ENCODE measurements around the gene PROSER2.

The PROSER2 gene, protein sequence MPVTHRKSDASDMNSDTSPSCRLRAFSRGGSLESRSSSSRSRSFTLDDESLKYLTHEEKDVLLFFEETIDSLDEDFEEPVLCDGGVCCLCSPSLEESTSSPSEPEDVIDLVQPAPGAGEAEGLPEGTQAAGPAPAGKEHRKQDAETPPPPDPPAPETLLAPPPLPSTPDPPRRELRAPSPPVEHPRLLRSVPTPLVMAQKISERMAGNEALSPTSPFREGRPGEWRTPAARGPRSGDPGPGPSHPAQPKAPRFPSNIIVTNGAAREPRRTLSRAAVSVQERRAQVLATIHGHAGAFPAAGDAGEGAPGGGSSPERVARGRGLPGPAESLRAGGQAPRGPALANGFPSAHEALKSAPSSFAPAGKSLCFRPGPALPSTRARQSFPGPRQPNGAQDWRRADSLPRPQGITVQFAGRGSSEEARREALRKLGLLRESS
- 0 to 0.72 (median 0.22) reads per million in 4 experiments for total RNA-seq

DNA sequence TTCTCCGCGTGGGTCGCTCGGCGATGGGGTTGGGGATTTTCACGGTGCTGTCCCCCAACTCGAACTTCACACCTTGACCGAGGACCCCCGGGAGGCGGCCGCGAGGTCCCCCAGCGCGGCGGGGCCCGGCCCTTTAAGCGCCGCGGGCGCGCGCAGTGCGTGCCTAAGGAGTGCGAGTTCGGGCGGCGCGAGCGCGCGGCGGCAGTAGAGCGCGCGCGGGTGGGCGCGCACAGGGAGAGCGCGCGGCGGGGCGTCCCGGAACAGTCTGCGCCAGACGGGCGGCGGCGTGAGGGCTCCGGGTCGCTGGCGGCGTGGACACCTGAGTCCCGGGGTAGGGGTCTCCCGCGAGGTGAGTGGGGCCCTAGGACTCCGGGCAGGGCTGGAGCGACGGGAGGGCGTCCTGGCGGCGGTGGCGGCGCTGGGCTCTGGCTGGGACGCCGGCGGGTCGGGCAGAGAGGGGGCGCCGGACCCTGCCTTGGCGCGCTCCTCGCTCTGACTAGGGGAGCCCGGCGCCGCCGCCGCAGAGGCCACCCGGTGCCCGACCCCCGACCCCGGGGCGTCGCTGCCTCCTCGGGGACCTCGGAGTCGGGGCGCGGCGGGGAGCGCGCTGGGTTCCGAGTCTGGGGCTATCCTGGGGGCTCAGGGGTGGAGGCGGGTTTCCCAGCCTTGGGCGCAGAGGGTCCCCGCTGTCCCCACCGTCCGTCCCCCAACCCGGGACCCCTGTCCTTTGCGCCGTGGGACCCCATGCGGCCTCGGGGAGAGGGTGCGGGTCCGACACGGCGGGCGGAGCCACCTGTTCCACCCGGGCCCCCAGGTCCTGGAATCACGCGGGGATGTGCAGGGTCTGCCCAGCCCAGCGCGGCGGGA lies at the start of gene PROSER2:
Gene PROSER2, plus strand, starts transcription at position 235 of the 867 bp plus-strand sequence. CDS start 28,722 bp downstream, outside the sequence.
- no peak for DNase-seq

DNA sequence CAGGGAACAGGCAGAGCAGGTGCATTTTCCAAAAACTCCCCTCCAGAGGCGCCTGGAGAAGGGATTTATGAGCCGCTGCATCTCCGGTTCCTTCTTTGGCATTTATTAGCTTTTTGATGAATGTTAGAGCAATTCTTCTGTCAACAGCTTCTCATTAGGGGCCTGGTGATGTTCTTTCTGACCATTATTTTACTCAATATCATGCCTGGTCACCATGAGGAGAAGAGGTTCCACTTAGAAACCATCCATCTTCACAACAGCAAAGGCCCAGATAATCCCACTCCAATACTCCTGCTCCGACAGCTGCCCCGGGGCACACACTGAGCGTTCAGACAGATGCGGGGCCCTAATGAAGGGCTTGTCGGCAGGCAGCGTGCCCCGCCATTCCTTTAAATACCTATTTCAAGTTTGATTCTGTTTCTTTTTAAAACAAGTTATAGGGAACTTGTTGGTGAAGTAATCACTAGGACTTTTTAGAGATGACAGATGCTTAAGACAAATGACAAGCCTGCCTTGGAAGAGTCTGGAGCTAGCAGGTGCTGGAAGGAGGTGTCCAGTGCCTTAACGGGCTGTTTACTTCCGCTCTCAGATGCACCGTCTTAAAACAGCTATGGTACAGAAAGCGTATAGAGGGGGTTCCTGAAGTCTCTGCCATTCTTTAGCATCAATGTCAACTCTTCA lies 49.3 kb upstream of the PROSER2 start:
- no peak for DNase-seq

DNA sequence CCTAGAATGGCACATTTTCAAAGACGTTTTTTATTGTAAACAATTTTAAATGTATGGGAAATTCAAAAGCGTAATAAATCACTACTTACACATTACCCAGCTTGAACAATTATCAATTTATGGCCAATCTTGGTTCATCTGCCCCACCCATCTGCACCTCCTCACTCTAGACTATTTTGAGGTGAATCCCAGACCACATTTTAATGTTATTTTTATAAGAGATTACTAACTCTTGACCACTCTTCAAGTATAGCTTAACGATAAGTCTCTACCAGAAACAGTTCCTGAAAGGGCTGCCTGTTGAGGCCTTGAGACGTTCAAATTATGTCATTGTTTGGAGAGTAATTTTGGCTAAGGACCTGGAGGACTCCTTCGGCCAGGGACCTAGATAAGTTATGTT lies 47.7 kb upstream of the PROSER2 start:
- DNase-seq: no peak

DNA sequence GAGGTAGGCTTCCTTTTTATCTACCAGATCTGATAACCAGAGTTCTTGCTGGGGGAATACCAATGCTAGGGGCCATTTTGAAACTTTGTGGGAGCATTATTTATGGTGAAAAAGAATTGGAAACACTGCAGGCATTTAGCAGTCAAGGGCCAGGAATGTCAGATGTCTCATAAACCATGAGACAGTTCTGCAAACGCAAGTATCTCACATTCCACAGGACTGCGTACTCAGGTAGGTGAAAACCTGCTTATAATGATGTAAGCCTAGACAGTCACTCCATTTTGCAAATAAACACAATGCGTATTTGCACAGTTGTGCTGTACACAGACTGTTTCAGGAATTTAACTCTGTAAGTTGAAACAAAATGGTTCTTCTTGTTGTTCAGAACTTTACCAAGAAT lies 47.1 kb upstream of the PROSER2 start:
- no peak for DNase-seq

DNA sequence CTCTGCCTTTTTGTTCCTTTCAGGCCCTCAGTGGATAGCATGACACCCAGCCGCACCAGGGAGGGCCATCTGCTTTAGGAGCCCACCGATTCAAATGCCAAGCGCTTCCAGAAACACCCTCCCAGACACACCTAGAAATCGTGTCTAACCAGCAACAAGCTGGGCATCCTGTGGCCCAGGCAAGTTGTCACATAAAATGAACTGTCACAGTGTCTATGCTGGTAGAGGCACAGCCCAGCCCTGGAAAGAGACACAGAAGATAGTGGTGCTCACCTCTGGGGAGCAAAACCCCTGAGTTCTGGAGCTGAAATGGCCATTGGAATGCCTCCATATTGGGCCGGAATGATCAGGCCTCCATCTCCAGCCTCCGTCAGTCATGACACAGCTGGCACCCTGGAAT lies 42.0 kb upstream of the PROSER2 start:
- DNase-seq: no peak

DNA sequence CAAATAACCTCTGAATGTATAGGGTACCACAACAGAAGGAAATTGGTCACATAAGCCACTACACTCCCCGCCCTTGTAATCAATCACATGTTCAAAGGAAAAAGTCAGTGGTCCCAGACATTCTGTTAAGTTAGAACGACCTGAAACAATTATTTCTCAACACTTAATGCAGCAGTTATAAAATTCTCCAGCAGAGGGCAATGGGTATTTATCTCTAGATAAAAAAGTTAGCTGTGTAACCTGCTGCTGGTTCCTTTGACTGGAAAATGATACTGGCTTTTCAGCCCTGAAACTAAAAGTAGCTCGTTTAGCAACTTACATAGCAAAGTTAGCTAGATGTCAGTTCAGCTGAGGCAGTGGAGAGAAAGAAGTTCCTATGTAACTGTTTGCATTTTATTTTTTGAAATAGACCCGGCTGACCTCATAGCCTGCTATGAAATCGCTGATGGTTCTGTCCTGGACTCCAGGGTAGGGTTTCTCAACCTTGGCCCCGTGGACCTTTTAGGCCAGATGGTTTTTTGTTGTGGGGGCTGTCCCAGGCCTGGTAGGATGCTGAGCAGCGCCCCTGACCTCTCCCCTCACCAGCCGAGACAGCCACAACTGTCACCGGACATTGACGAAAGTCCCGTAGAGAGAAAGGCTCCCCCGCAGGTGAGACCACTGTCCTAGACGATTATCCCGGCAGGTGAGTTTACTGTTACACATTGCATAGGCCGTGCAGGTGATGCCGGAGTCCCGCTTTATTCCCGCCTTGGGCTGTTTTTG lies 40.2 kb upstream of the PROSER2 start:
- no peak for DNase-seq

DNA sequence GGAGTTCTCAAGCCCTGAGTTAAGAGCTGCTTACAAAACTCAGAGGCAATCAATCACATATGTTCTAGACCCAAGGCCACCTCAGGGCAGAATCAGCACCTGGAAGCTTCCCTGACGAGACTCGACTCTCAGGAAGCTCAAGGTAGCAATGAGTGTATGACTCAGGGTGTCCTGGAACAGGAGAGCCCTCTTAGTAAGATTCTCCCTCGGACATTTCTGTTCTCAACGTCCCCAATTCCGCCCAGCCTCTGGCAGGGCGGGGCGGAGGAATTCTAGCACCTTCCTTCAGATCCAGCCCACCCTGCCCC lies 39.6 kb upstream of the PROSER2 start:
- no peak for DNase-seq

DNA sequence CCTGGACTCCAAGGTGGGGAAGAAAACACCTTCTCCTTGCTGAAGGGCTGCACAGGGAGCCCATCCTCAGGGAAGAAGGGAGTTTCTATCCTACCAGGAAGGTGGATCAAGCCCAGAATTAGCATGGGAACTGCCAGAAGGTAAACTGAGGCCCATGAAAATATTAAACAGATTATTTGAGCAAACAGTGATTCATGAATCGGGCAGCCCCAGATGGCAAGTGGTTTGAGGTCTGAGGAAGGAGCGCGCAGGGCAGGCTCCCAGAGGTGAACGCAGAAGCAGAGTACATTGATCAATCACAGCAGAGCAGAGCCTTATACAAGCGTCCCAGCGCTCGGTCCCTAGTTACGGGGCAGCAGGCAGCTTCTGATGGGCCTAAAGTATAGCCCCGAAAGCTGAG lies 35.8 kb upstream of the PROSER2 start:
- DNase-seq: no peak

DNA sequence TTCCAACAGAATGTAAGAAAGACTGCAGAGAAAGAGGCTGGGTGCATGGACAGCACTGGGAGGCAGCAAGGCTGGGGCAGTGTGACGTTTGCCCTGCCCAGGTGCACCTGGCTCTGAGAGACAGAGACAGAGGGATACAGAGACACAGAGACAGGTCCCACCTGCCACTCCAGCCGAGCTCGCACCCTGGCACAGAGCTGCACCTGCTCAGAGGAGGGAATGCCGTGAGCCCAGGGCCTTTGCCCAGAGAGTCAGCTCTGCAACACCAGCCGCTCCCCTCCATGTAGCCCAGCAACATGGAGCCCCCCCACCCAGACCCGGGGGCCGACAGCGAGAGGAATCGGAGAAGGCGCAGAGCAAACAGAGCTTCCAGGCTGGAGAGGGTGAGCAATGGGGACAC lies 35.3 kb upstream of the PROSER2 start:
- no peak for DNase-seq

DNA sequence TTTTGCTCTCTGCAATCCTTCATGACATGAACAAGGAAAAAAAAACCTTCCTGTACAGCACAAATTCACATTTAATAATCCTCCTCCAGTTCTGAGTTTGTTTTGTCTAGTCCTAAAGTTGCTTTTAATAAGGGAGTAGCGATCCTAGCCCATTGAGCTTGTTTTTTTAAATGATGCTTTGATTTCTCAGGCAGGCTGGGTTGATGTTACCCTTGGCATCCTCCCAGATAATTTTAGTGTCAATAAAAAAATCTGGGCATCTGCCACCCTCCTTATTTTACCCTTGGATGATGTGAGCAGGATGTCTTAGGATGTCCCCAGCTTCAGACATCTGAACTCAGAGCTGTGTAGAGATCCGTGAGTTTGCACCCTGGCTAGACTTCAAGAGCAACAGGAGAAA lies 33.9 kb upstream of the PROSER2 start:
- no peak for DNase-seq

DNA sequence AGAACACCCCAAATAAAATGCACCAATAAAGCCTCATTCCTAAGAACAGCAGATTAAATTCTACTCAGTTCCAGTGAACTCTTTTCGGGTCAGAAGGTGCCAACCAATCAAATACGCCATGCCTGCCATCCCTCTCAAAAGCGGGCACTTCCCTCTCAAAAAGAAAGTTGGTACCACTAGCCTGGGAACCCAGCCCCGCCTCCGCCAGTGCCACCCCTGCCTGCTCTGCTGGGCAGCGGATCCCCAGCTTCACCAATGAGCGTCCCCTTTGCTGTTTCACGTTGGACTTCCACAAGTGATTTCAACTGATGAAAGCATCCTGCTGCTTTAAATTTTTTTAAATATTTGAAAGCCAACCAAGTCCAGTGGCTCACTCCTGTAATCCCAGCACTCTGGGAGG lies 33.2 kb upstream of the PROSER2 start:
- DNase-seq: no peak

DNA sequence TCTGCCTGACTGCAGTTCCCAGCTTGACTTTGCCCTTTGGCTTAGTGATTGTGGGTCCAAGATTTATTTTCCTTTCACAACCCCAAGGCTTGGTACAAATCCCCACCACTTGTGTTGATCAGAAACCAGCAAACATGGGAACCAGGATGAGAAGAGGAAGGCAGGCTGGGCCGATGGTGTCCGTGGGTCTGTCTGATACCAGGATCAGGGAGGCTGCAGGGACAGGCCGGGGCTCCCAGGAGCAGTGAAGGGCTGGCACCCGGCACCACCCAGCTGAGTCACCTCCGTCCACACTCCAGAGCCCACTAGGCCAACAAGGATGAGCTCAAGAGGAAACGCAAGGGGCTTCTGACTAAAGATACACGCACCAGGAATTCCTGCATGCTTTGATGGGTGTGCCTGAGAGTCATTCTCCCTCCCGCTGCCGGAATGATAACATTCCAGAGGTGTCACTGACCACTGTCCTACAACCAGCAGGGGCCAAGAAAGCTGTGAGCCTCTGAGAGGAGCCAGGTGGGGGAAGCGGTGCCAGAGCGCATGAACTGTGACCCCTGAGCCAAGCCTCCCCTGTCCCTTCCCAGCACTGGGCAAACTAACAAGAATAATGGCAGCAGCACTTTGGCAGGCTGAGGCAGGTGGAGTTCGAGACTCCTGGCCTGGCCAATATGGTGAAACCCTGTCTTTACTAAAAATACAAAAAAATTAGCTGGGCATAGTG lies 29.2 kb upstream of the PROSER2 start:
- no peak for DNase-seq

DNA sequence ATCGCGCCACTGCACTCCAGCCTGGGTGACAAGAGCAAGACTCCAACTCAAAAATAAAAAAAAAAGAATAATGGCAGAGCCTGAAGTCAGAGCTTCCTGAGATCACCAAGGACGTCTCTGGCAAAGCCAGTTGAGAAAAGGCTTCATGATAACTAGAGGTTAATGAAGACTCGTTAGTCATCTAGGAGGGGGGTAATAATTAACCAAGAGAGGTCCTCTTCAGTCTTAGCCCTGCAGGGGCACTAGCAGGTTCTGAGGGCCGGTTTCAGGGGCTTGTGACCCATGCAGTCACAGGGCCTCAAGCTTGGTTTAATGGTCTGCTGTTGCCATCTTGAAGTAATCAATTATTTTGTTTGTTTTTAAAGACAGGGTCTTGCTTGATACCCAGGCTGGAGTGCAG lies 28.6 kb upstream of the PROSER2 start:
- no peak for DNase-seq

DNA sequence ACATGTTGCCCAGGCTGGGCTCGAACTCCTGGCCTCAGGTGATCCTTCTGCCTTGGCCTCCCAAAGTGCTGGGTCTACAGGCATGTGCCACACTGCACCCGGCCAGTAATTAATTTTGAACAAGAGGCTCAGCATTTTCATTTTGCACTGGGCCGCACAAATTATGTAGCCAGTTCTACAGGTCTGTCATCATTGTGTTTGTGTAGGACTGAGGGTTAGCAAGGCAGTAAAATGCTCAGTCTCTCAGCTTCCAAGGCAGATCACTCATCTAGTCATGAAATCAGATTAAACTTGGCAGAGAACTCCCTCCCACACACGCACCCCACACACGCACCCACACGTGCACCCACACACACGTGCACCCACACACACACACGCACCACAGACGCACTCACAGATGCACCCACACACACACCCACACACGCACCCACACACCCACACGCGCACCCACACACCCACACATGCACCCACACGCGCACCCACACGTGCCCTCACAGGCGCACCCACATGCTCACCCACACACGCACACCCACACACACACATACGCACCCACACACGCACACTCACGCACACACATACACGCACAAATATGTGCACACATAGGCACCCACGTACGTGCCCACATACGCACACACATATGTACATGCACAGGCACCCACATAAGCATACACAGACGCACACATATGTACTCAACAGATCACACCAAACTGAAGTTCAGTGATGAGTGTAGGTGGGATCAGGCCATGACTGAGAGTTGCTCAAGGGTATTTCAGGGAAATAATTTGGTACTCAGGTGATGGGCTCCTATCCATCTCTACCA lies 27.8 kb upstream of the PROSER2 start:
- no peak for DNase-seq

DNA sequence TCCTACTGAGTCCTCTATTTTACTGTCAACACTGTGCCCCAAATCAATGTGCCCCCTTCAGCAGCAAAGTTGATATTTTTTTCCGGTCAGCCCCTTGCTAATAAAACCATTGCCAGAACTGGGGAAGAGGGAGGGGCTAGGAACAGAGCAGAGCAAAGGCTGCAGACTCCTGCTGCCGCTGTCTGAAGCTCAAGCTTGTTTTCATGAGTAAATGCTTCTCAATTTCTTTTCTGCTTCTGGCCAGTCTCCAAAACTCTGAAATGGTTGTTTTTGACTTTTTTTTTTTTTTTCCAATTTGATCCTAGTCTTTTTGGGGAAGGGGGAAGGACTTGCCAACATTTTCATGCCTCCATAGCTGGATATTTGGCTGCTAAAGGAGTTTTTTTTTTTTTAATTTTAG lies 26.7 kb upstream of the PROSER2 start:
- DNase-seq: no peak

DNA sequence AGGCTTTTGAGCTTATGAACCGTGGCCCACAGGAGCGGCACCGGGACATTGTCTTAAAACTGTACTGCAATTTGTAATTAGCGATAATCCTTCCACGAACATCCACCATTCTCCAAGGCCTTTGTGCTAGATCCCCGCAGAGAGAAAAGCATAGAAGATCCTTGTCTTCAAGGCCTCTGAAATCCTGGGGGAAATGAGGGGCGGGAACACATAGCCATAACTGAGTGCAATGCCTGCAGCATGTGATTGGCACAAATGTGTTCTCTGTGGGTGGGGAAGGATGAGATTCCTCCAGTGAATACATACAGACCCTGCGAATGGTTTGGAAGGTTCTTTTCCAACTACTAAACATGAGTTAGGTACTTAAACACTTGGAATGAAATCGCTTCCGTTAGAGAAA lies 25.9 kb upstream of the PROSER2 start:
- no peak for DNase-seq

DNA sequence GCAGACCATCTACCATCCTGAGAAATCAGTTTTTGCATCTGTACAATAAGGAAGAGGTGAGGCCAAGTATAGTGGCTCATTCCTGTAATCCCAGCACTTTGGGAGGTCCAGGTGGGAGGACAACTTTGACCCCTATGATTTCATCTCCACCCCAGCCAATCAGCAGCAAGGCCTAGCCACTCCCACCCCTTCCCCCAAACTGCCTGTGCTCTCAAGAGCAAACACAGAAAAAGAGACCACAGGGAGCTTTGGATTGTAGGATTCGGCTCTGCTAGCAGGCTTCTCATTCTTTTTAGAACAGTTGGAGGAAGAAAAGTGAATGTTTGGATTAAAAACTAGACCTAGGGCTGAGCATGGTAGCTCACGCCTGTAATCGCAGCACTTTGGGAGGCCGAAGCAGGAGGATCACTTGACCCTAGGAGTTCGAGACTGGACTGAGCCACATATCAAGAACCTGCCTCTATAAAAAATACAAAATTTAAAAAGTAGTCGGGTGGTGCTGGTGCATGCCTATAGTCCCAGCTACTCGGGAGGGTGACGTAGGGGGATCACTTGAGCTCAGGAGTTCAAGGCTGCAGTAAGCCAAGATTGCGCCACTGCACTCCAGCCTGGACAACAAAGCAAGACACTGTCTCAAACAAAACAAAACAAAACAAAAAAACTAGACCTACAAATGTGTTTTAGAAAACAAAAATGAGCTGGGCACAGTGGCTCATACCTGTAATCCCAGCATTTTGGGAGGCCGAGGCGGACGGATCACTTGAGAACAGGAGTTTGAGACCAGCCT lies 25.1 kb upstream of the PROSER2 start:
- DNase-seq: no peak

DNA sequence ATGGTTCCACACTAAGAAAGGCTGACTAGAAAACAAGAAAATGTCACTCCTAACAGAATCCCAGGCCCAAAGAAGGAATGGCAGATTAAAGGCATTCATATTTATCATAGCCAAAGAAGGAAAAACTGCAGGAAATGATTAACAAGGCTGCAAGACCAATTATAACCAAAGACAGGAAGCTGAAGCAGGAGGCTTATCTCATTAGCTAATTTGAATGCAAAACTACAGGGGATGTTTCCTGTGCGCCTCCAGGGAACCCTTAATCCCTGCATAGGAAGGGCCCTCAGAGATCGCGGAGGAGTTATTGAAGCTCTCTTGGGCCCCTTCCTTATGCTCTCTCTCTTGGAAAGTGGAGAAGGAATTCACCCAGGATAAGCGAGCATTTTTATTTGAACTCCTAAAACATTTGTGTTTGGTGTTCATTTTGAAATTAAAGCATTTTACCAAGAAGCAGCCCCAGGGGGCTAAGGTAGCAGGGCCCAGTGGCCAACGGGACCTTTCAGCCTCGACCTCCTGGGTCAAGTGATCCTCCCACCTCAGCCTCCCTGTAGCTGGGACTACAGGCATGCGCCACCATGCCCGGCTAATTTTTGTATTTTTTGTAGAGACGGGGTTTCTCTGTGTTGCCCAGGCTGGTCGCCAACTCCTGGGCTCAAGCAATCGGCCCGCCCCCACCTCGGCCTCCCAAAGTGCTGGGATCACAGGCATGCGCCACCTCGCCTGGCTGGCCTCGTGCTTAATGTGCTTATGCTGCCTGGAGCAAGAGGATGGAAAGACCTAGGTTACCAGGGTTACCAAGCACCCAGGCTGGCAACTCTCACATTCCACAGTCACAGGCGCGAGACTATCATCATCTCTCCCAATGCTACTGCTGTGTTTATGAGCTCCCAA lies 24.1 kb upstream of the PROSER2 start:
- no peak for DNase-seq

DNA sequence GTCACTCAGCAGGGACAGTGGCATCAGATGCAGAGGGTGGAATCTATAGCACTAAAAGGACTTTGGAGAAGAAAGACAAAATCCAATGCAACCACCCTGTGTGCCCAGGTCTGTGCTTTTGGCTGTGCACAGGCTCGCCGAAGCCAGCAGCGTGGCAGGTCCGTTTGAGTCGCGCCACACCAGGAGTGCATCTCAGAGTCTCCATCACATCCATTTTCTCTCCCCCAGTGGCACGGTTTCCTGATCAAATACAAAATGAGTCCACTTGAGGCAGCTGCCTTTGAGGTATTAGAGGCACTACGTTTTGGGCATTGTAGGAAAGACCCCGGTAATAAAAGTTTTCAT lies 23.4 kb upstream of the PROSER2 start:
- DNase-seq: no peak

Data from effector CD8-positive, alpha-beta T cell (primary cell).